Adrenal gland (tissue), 12 donors: ENCODE measurements around the gene KRCC1. TPM values are rescaled to one million over a fixed set of nuclear protein-coding genes. Genes with fewer than 3 reads are reported as not detected.
"Not testable (repeated sequence)": the region's sequence is repeated elsewhere in the genome, so short reads cannot be mapped to it uniquely, and the experiment has no call there.

ENCODE experiments used
- DNase-seq, 7 donors: peaks; one replicate each; pipeline ENCODE4 v3.0.0-alpha.2; 2019 to 2020
- H3K27ac ChIP-seq, 5 donors: fragments of 200-600 bp; sonication (generic) in 4 of 5; 1 replicate in 3 of 5; 2 replicates in 2 of 5; pipeline versions ENCODE4 v1.5.1 to v1.8.0; 2016 to 2020; ENCODE audit warnings: mild to moderate bottlenecking in 1 of 5
- H3K27me3 ChIP-seq: fragments of 200-600 bp; 2 replicates; pipeline ENCODE4 v1.8.0; 2021
- H3K36me3 ChIP-seq, 2 donors: fragments of 200-600 bp; replicated peaks in 1 of 2; 1 replicate in 1 of 2; 2 replicates in 1 of 2; pipeline versions ENCODE4 v1.5.1 to v1.8.0; 2018 to 2022
- H3K4me1 ChIP-seq, 2 donors: fragments of 200-600 bp; replicated peaks in 1 of 2; 1 replicate in 1 of 2; 2 replicates in 1 of 2; pipeline versions ENCODE4 v1.5.1 to v1.8.0; 2018 to 2021
- H3K4me3 ChIP-seq, 4 donors: fragments of 200-600 bp; sonication (generic) in 3 of 4; one replicate each; pipeline ENCODE4 v1.5.1; 2016 to 2018
- H3K9me3 ChIP-seq, 3 donors: fragments of 200-600 bp; sonication (generic) in 1 of 3; replicated peaks in 1 of 3; 1 replicate in 2 of 3; 2 replicates in 1 of 3; pipeline versions ENCODE4 v1.5.1 to v1.8.0; 2016 to 2021
- POLR2A ChIP-seq, 2 donors: fragments of 450-650 bp; IDR thresholded peaks; one replicate each; pipeline ENCODE4 v1.6.1; 2017; ENCODE audit warnings: antibody characterized with exemption in 2 of 2, mild to moderate bottlenecking in 2 of 2, moderate library complexity in 1 of 2
- WGBS, 4 donors: extraction: QIAGEN DNeasy Blood & Tissue Kit in 2 of 4; methylation state at CpG; one replicate each; pipeline versions ENCODE4 v1.1.5 to v1.1.7; 2013 to 2017; 5-methylcytosine and 5-hydroxymethylcytosine counted together
- intact Hi-C, 2 donors: fragments of 100-400 bp; cut with DNase I; formaldehyde crosslinking; loops; one replicate each; pipeline versions ENCODE4 v1.14.1 to v1.15.0; 2022 to 2023
- polyA plus RNA-seq, 3 donors: library from polyadenylated mRNA; stranded (reverse); fragments of 200-250 nt in 2 of 3; fragments of 350-450 nt in 1 of 3; fragmentation: Illumina TruSeq in 1 of 3; extraction: RNeasy Lipid Tissue Mini Kit (QIAGEN cat#74804) in 1 of 3; gene quantifications; one replicate each; pipeline ENCODE4 v1.2.3, GENCODE V29; 2013 to 2014
- total RNA-seq, 9 donors: library from RNA; depleted of rRNA in 4 of 9; stranded (reverse); fragments of >200 nt in 4 of 9; fragments of 120-200 nt in 1 of 9; fragmentation: NEBNext Ultra II Directional in 1 of 9; extraction: Animal tissue kit (Norgen Biotek cat#: 25700) in 1 of 9; gene quantifications; one replicate each; pipeline versions ENCODE4 v1.1.0 to v1.2.4, GENCODE V29; 2013 to 2023
- TF ChIP-seq, protein P1 (sequence below), 6 experiments: fragments of 450-650 bp in 4 of 6; fragments of 200-600 bp in 2 of 6; sonication (generic) in 1 of 6; IDR thresholded peaks; 1 replicate in 5 of 6; 2 replicates in 1 of 6; pipeline versions ENCODE4 v1.5.1 to v1.8.0; 2016 to 2021; ENCODE audit warnings: antibody characterized with exemption in 6 of 6, mild to moderate bottlenecking in 2 of 6, moderate library complexity in 1 of 6
- donor health status: healthy with polysubstance abuse.
- donor health status: Bipolar disorder and iron deficiency.
- donor health status: DM: yes; HTN: yes; CAD: no.
- donor health status: DM: no; HTN: no; CAD: no.
- donor health status: DM: no; HTN: no; CAD: no.
- donor health status: DM: yes; HTN: yes; CAD: no.

Gene KRCC1
- total and polyA plus RNA-seq, 12 donors: 12.0 to 40.2 (median 20.5) TPM

DNA sequence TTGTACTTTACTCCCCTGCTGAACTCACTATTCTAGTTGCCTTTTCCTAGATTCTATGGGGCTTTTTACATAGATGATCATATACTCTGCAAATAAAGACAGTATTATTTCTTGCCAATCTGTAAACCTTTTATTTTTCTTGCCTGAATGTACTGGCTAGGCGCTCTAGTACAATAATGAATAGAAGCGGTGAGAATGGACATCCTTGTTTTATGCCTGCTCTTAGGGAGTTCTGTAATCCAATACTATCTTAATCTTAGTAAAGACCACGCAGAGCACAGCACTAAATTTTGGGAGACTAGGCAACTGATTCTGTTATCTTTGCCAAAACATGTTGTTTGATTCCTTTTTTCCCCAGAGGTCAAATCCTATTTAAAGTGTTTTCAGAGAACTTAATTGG is 7.0 kb downstream of the KRCC1 start:
- no peaks in the 10 kb centered on the region for H3K9me3 ChIP-seq
- WGBS, 4 donors: 82 to 97% (median 90%) methylated on average over 3 of the region's 3 CpGs
- H3K27ac ChIP-seq: no peak overlapping the region
- DNase-seq: no peak
- no peak for TF ChIP-seq POLR2A (IDR thresholded peaks at IDR 0.05)
- TF ChIP-seq, protein P1, sequence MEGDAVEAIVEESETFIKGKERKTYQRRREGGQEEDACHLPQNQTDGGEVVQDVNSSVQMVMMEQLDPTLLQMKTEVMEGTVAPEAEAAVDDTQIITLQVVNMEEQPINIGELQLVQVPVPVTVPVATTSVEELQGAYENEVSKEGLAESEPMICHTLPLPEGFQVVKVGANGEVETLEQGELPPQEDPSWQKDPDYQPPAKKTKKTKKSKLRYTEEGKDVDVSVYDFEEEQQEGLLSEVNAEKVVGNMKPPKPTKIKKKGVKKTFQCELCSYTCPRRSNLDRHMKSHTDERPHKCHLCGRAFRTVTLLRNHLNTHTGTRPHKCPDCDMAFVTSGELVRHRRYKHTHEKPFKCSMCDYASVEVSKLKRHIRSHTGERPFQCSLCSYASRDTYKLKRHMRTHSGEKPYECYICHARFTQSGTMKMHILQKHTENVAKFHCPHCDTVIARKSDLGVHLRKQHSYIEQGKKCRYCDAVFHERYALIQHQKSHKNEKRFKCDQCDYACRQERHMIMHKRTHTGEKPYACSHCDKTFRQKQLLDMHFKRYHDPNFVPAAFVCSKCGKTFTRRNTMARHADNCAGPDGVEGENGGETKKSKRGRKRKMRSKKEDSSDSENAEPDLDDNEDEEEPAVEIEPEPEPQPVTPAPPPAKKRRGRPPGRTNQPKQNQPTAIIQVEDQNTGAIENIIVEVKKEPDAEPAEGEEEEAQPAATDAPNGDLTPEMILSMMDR (IDR thresholded peaks at IDR 0.05): no peak
- H3K27me3 ChIP-seq: no peaks in the 10 kb centered on the region
- H3K4me3 ChIP-seq: no peak overlapping the region
- no peaks in the 10 kb centered on the region for H3K36me3 ChIP-seq
- intact Hi-C loops: no loop called here
- H3K4me1 ChIP-seq: peaks cover 8 to 20% of the 10 kb centered on the region in 2 donors

DNA sequence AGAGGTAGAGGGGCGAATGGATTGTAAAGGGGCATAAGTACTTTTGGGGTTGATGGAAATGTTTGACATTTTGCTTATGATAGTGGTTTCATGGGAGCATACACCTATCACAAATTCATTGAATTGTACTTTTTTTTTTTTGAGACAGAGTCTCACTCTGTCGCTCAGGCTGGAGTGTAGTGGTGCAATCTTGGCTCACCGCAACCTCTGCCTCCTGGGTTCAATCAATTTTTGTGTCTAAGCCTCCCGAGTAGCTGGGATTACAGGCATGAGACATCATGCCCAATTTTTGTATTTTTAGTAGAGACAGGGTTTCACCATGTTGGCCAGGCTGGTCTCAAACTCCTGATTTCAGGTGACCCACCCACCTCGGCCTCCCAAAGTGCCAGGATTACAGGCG is 10.0 kb downstream of the KRCC1 start:
- H3K27ac ChIP-seq, H3K4me1 ChIP-seq, intact Hi-C loops, H3K27me3 ChIP-seq, H3K9me3 ChIP-seq, DNase-seq, H3K4me3 ChIP-seq, H3K36me3 ChIP-seq: not testable (repeated sequence)
- WGBS, 4 donors: 93 to 97% (median 93%) methylated on average over 6 of the region's 6 CpGs

DNA sequence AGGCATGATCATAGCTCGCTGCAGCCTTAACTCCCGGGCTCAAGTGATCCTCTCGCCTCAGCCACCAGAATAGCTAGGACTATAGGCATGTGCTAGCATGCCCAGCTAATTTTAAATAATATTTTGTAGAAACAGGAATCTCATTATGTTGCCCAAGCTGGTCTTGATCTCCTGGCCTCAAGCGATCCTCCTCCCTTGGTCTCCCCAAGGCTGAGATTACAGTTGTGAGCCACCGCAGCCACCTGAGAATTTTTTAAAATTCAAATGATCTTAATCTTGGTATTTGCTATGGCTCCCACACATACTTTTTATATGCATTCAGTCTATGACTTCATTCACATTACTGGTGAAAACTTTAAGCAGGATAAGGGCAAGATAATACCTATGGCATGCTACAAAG is 13.1 kb downstream of the KRCC1 start:
- H3K4me1 ChIP-seq: peaks cover 0 to 3% of the 10 kb centered on the region in 2 donors
- H3K27ac ChIP-seq: no peak overlapping the region
- 95 to 99% (median 98%) methylated on average over 5 of the region's 5 CpGs for WGBS, 4 donors
- TF ChIP-seq, protein P1 (IDR thresholded peaks at IDR 0.05): no peak
- TF ChIP-seq POLR2A (IDR thresholded peaks at IDR 0.05): no peak
- no peaks in the 10 kb centered on the region for H3K36me3 ChIP-seq
- no peaks in the 10 kb centered on the region for H3K27me3 ChIP-seq
- no peaks in the 10 kb centered on the region for H3K9me3 ChIP-seq
- intact Hi-C loops: no loop called here
- no peak for DNase-seq
- H3K4me3 ChIP-seq: no peak overlapping the region

DNA sequence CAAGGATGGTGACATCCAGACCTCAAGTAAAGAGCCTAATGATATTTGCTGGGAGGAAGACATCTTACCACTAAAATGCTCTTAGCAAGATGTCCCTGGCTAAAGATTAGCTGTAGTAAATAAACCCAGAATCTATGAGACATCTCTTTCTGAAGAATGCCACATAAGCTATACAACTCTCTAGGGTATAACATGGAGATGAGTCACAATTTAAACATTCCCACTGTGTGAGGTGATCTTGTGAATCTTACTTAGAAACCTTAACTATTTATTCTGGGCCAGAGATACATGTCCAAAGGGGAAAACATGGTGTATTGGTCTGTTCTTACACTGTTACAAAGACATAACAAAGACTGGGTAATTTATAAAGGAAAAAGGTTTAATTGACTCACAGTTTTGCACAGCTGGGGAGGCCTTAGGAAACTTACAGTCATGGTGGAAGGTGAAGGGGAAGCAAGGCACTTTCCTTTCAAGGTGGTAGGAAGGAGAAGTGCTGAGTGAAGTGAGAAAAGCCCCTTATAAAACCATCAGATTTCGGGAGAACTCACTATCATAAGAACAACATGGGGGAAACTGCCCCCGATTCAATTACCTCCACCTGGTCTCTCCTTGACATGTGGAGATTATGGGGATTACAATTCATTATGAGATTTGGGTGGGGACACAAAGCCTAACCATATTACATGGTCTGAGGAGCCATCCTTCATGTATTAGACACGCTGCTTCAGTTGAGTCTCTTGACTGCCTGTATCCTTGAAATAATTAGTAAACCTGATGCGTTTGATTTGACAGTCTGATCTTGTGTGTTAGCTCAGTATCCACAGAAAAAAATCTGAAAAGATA is 17.1 kb downstream of the KRCC1 start:
- intact Hi-C loops: no loop called here
- H3K4me3 ChIP-seq: no peak overlapping the region
- WGBS, 4 donors: 92 to 98% (median 95%) methylated on average over 4 of the region's 4 CpGs
- no peaks in the 10 kb centered on the region for H3K9me3 ChIP-seq
- H3K4me1 ChIP-seq: peaks cover 9 to 16% of the 10 kb centered on the region in 2 donors
- no peak overlapping the region for H3K27ac ChIP-seq
- no peak for DNase-seq
- H3K27me3 ChIP-seq: no peaks in the 10 kb centered on the region
- TF ChIP-seq, protein P1 (IDR thresholded peaks at IDR 0.05): no peak
- TF ChIP-seq POLR2A (IDR thresholded peaks at IDR 0.05): no peak
- no peaks in the 10 kb centered on the region for H3K36me3 ChIP-seq

DNA sequence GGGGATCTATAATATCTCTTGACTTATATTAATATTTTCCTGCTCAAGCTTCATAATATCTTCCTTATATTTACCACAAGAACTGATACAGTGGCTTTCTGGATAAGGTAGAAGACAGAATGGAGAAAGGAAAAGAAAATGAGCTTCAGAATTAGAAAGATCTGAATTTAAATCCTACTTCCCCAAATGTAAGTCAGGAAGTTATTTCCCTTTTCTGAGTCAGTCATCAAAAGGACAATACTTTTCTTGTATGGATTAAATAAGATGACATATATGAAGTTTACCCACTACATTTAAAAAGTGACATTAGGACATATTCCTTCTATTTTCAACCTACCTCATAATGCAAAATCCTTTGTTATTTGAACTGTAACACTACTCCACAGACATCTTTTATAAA is 19.0 kb downstream of the KRCC1 start:
- intact Hi-C loops: no loop called here
- no peak overlapping the region for H3K27ac ChIP-seq
- H3K4me3 ChIP-seq: no peak overlapping the region
- TF ChIP-seq POLR2A (IDR thresholded peaks at IDR 0.05): no peak
- TF ChIP-seq, protein P1 (IDR thresholded peaks at IDR 0.05): no peak
- no peaks in the 10 kb centered on the region for H3K36me3 ChIP-seq
- H3K27me3 ChIP-seq: no peaks in the 10 kb centered on the region
- no peak for DNase-seq
- H3K4me1 ChIP-seq: peaks cover 9 to 16% of the 10 kb centered on the region in 2 donors
- no peaks in the 10 kb centered on the region for H3K9me3 ChIP-seq
